Stimulated activated CD4-positive, alpha-beta T cell treated with anti-CD3 and anti-CD28 coated beads, Interleukin-4, amount 100 ng/mL, for 4 hours (primary cell): ENCODE data around the gene RPS27L.

ENCODE experiments used
- DNase-seq, 2 experiments: peaks; one replicate each; pipeline ENCODE4 v3.0.0-alpha.2; 2020

RPS27L gene

GRCh38 chr15:63187589-63188226 is 30.4 kb upstream of the RPS27L start:
- no peak for DNase-seq

- DNase-seq, result no peak
Observed at GRCh38 chr15:63186065-63186464, 28.8 kb upstream of the RPS27L start.

- no peak for DNase-seq
Observed at GRCh38 chr15:63185206-63185605, 27.9 kb upstream of the RPS27L start.

- no peak for DNase-seq
Observed at GRCh38 chr15:63181648-63182047, 24.4 kb upstream of the RPS27L start.

- DNase-seq, result no peak
Observed at GRCh38 chr15:63180746-63181145, 23.5 kb upstream of the RPS27L start.

GRCh38 chr15:63178034-63178433 is 20.8 kb upstream of the RPS27L start:
- DNase-seq, result no peak

GRCh38 chr15:63176302-63176701 is 19.0 kb upstream of the RPS27L start:
- DNase-seq, result no peak

- no peak for DNase-seq
Observed at GRCh38 chr15:63172851-63173451, 15.7 kb upstream of the RPS27L start.

GRCh38 chr15:63172376-63172775 is 15.1 kb upstream of the RPS27L start:
- DNase-seq, result no peak

- no peak for DNase-seq
Observed at GRCh38 chr15:63169788-63170187, 12.5 kb upstream of the RPS27L start.

GRCh38 chr15:63166219-63166618 is 8.9 kb upstream of the RPS27L start:
- DNase-seq, result no peak

- no peak for DNase-seq
Observed at GRCh38 chr15:63165166-63165859, 8.0 kb upstream of the RPS27L start.

- no peak for DNase-seq
Observed at GRCh38 chr15:63163217-63163616, 5.9 kb upstream of the RPS27L start.

GRCh38 chr15:63160638-63161037 is 3.4 kb upstream of the RPS27L start:
- no peak for DNase-seq

- DNase-seq, result no peak
Observed at GRCh38 chr15:63157891-63158431, 684 bp upstream of the RPS27L start.

GRCh38 chr15:63156755-63157117 is 541 bp downstream of the RPS27L start:
- DNase-seq, result no peak

- DNase-seq, result no peak
Observed at GRCh38 chr15:63156086-63156710, 1.1 kb downstream of the RPS27L start.

GRCh38 chr15:63155486-63155885 is 1.8 kb downstream of the RPS27L start:
- no peak for DNase-seq

GRCh38 chr15:63151665-63152064 is 5.6 kb downstream of the RPS27L start:
- no peak for DNase-seq

GRCh38 chr15:63146684-63147083 is 10.6 kb downstream of the RPS27L start:
- no peak for DNase-seq

GRCh38 chr15:63145426-63145825 is 11.9 kb downstream of the RPS27L start:
- no peak for DNase-seq

GRCh38 chr15:63140936-63141335 is 16.3 kb downstream of the RPS27L start:
- DNase-seq, result no peak

- no peak for DNase-seq
Observed at GRCh38 chr15:63136742-63137141, 20.5 kb downstream of the RPS27L start.

- DNase-seq, result no peak
Observed at GRCh38 chr15:63135804-63136203, 21.5 kb downstream of the RPS27L start.
